Measurements from ENCODE around the gene OLFM1. TPM values are rescaled to one million over a fixed set of nuclear protein-coding genes. Genes with fewer than 3 reads are reported as not detected.

OLFM1 gene
- total and polyA plus RNA-seq, 9 of the 15 experiments (the other 6 are each of a cell fraction or from before 2014, with no cell fraction given) = not detected

GRCh38 chr9:135136481-135136880, 49.0 kb downstream of the OLFM1 start:
- POLR2A ChIA-PET = interaction anchor here (0.6 to 1.1 kb wide), 3 partner anchors 8 to 28 kb away, joined by 4 to 5 read pairs (median 4); no protein-coding TSS in a partner anchor
- CTCF ChIA-PET (ENCODE audit: low intra/inter-chr PET ratio) = no interaction called here
- FAIRE-seq (no peak), ATAC-seq (no peak), DNase-seq (ENCODE audit: extremely low read depth in 1 of 4, low spot score in 3 of 4) (no peak)
- H4K20me1 ChIP-seq (replicated peaks; ENCODE audit: control insufficient read depth, insufficient read depth, low read length) = no peaks in the 10 kb centered on the region
- no peaks in the 10 kb centered on the region for H3K9me3 ChIP-seq (replicated peaks; ENCODE audit: control insufficient read depth, insufficient read depth, low read depth, low read length)
- intact Hi-C loops (cut with micrococcal nuclease) = no loop called here
- 0% methylated on average over 7 of the region's 9 CpGs for WGBS (ENCODE audit: insufficient coverage, low coverage, missing lambda C conversion rate)
- no peak overlapping the region for H2AFZ ChIP-seq (ENCODE audit: low read depth, low read length)
- H3K79me2 ChIP-seq (ENCODE audit: control insufficient read depth, insufficient read depth, low read length) = no peaks in the 10 kb centered on the region
- in situ Hi-C loops (cut with MboI) = no loop called here
- H3K4me3 ChIP-seq = no peak overlapping the region
- H3K36me3 ChIP-seq (ENCODE audit: control insufficient read depth, insufficient read depth, low read length) = no peaks in the 10 kb centered on the region
- no peak overlapping the region for H3K27ac ChIP-seq (ENCODE audit: extremely low read depth, low read depth, low read length)
- BruUV-seq (replicated peaks) = no TSS peak
- H3K4me1 ChIP-seq (replicated peaks in 1 of 2; ENCODE audit: control insufficient read depth in 2 of 2, insufficient read depth in 2 of 2, low read length in 2 of 2) = peaks cover 0 to 8% of the 10 kb centered on the region in 2 experiments; a peak in 2 of 5 replicates
- H3K9me1 ChIP-seq (ENCODE audit: control insufficient read depth, insufficient read depth, low read length) = peaks cover 3% of the 10 kb centered on the region
- no peak overlapping the region for H3K9ac ChIP-seq (ENCODE audit: insufficient read depth in 1 of 2, low read depth in 2 of 2, low read length in 2 of 2)
- peak; percentile 11 for TF ChIP-seq MEIS2 (IDR thresholded peaks at IDR 0.05; ENCODE audit: partially characterized antibody)
- TF ChIP-seq, protein P1, sequence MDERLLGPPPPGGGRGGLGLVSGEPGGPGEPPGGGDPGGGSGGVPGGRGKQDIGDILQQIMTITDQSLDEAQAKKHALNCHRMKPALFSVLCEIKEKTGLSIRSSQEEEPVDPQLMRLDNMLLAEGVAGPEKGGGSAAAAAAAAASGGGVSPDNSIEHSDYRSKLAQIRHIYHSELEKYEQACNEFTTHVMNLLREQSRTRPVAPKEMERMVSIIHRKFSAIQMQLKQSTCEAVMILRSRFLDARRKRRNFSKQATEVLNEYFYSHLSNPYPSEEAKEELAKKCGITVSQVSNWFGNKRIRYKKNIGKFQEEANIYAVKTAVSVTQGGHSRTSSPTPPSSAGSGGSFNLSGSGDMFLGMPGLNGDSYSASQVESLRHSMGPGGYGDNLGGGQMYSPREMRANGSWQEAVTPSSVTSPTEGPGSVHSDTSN (CRISPR knock-in tag; IDR thresholded peaks at IDR 0.05; ENCODE audit: low read depth) = no peak
- TF ChIP-seq, protein P1 (tag; conservative IDR thresholded peaks at IDR 0.05; ENCODE audit: low read depth) = peak; percentile 32; the same call in 1 of the 2 replicates
- TF ChIP-seq, protein P2, sequence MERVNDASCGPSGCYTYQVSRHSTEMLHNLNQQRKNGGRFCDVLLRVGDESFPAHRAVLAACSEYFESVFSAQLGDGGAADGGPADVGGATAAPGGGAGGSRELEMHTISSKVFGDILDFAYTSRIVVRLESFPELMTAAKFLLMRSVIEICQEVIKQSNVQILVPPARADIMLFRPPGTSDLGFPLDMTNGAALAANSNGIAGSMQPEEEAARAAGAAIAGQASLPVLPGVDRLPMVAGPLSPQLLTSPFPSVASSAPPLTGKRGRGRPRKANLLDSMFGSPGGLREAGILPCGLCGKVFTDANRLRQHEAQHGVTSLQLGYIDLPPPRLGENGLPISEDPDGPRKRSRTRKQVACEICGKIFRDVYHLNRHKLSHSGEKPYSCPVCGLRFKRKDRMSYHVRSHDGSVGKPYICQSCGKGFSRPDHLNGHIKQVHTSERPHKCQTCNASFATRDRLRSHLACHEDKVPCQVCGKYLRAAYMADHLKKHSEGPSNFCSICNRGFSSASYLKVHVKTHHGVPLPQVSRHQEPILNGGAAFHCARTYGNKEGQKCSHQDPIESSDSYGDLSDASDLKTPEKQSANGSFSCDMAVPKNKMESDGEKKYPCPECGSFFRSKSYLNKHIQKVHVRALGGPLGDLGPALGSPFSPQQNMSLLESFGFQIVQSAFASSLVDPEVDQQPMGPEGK (CRISPR knock-in tag; IDR thresholded peaks at IDR 0.05; ENCODE audit: borderline replicate concordance) = no peak
- H3K27me3 ChIP-seq (ENCODE audit: control insufficient read depth in 2 of 2, insufficient read depth in 2 of 2, low read length in 2 of 2) = peaks cover 0 to 38% of the 10 kb centered on the region in 2 experiments; a peak in 3 of 5 replicates
- no peak overlapping the region for H3K4me2 ChIP-seq (ENCODE audit: insufficient read depth, low read length)

All from K562 (cell line).